Measurements from ENCODE around the gene NPC2. TPM values are rescaled to one million over a fixed set of nuclear protein-coding genes. Genes with fewer than 3 reads are reported as not detected.

Gene NPC2
- 939 TPM for polyA plus RNA-seq (2013, experiment 1 of 2)
- 965 TPM for polyA plus RNA-seq (2013, experiment 2 of 2)

- no peak for DNase-seq
- under 1% methylated on average over 31 of the region's 35 CpGs for WGBS
Observed at GRCh38 chr14:74492776-74493342, at the start of gene NPC2. Gene NPC2 (minus strand): TSS chr14:74493305. CDS start chr14:74493274, 31 bp downstream.

GRCh38 chr14:74542056-74542685, 49.1 kb upstream of the NPC2 start:
- peaks cover 20% of the 10 kb centered on the region for H3K4me1 ChIP-seq (ENCODE audit: control insufficient read depth, insufficient read depth, low read depth, low read length)
- no peak overlapping the region for H3K4ac ChIP-seq (ENCODE audit: low read depth in 1 of 2, low read length in 2 of 2)
- H2BK15ac ChIP-seq (ENCODE audit: low read depth, poor library complexity, severe bottlenecking), result no peak overlapping the region
- 90% methylated on average over 10 of the region's 10 CpGs for WGBS
- no peak overlapping the region for H3K4me2 ChIP-seq (ENCODE audit: low read length, poor library complexity, severe bottlenecking)
- no peak overlapping the region for H3K14ac ChIP-seq (ENCODE audit: low read length in 2 of 2)
- H3K79me1 ChIP-seq (replicated peaks; ENCODE audit: low read length, poor library complexity, severe bottlenecking), result peaks cover 32% of the 10 kb centered on the region
- no peak overlapping the region for H2AFZ ChIP-seq (ENCODE audit: low read depth, low read length)
- no peak overlapping the region for H2BK5ac ChIP-seq (ENCODE audit: low read depth, low read length, poor library complexity, severe bottlenecking)
- H3K9me3 ChIP-seq (ENCODE audit: control insufficient read depth, low read length), result no peaks in the 10 kb centered on the region
- no peak overlapping the region for H2BK120ac ChIP-seq (ENCODE audit: low read depth, low read length)
- H2AK5ac ChIP-seq (ENCODE audit: low read length, severe bottlenecking), result peak overlapping the region; percentile 9
- no peaks in the 10 kb centered on the region for H3K27me3 ChIP-seq (ENCODE audit: control insufficient read depth in 1 of 2, insufficient read depth in 1 of 2, low read length in 2 of 2)
- H3K18ac ChIP-seq (ENCODE audit: low read depth in 1 of 2, low read length in 2 of 2), result no peak overlapping the region
- DNase-seq, result no peak
- no peak overlapping the region for H3K4me3 ChIP-seq (ENCODE audit: insufficient read depth in 1 of 2, low read depth in 1 of 2, low read length in 2 of 2)
- peaks cover 56 to 85% of the 10 kb centered on the region in 2 experiments for H3K36me3 ChIP-seq (ENCODE audit: control insufficient read depth in 1 of 2, insufficient read depth in 2 of 2, low read depth in 1 of 2, low read length in 2 of 2)
- peak overlapping the region; percentile 23 for H4K8ac ChIP-seq (ENCODE audit: low read length)
- H4K91ac ChIP-seq (ENCODE audit: low read length), result no peak overlapping the region
- no peak overlapping the region for H2BK12ac ChIP-seq (ENCODE audit: low read length in 2 of 2)
- H3K23ac ChIP-seq (ENCODE audit: low read length in 2 of 2), result no peak overlapping the region
- H3K27ac ChIP-seq (ENCODE audit: low read length, poor library complexity, severe bottlenecking), result no peak overlapping the region
- H3K9ac ChIP-seq (ENCODE audit: low read length), result no peak overlapping the region

More at GRCh38 chr14:74492776-74493342, at the start of gene NPC2:
- Histone ChIP-seq H4K91ac (ENCODE audit: low read length) (peak within 1 kb of the TSS; percentile 98), H3K18ac (ENCODE audit: low read depth in 1 of 2, low read length in 2 of 2) (peak within 1 kb of the TSS; percentile 92 to 97), H3K14ac (ENCODE audit: low read length in 2 of 2) (peak within 1 kb of the TSS; percentile 95 to 98), H3K4me3 (ENCODE audit: insufficient read depth in 1 of 2, low read depth in 1 of 2, low read length in 2 of 2) (peak within 1 kb of the TSS; percentile 96 to 97), H3K9ac (ENCODE audit: low read length) (peak within 1 kb of the TSS; percentile 94), H3K27ac (ENCODE audit: low read length, poor library complexity, severe bottlenecking) (peak within 1 kb of the TSS; percentile 81), H3K79me1 (replicated peaks; ENCODE audit: low read length, poor library complexity, severe bottlenecking) (peaks cover 27% of the 10 kb centered on the region), H3K23ac (ENCODE audit: low read length in 2 of 2) (peak within 1 kb of the TSS in 1 of 2 experiments; percentile 97), H3K4ac (ENCODE audit: low read depth in 1 of 2, low read length in 2 of 2) (peak within 1 kb of the TSS; percentile 87 to 95), H3K4me1 (ENCODE audit: control insufficient read depth, insufficient read depth, low read depth, low read length) (peaks cover 11% of the 10 kb centered on the region), H2BK120ac (ENCODE audit: low read depth, low read length) (peak within 1 kb of the TSS; percentile 92), H2AFZ (ENCODE audit: low read depth, low read length) (peak within 1 kb of the TSS; percentile 84), H2BK5ac (ENCODE audit: low read depth, low read length, poor library complexity, severe bottlenecking) (peak within 1 kb of the TSS; percentile 91), H3K36me3 (ENCODE audit: control insufficient read depth in 1 of 2, insufficient read depth in 2 of 2, low read depth in 1 of 2, low read length in 2 of 2) (peaks cover 0 to 20% of the 10 kb centered on the region in 2 experiments), H2BK15ac (ENCODE audit: low read depth, poor library complexity, severe bottlenecking) (peak within 1 kb of the TSS; percentile 77), H2AK5ac (ENCODE audit: low read length, severe bottlenecking) (no peak within 1 kb of the TSS), H3K9me3 (ENCODE audit: control insufficient read depth, low read length) (no peaks in the 10 kb centered on the region), H2BK12ac (ENCODE audit: low read length in 2 of 2) (peak within 1 kb of the TSS; percentile 66 to 86), H3K27me3 (ENCODE audit: control insufficient read depth in 1 of 2, insufficient read depth in 1 of 2, low read length in 2 of 2) (no peaks in the 10 kb centered on the region), H3K4me2 (ENCODE audit: low read length, poor library complexity, severe bottlenecking) (peak within 1 kb of the TSS; percentile 92), H4K8ac (ENCODE audit: low read length) (peak within 1 kb of the TSS; percentile 97)

- peaks cover 50 to 84% of the 10 kb centered on the region in 2 experiments for H3K36me3 ChIP-seq (ENCODE audit: control insufficient read depth in 1 of 2, insufficient read depth in 2 of 2, low read depth in 1 of 2, low read length in 2 of 2)
- no peak overlapping the region for H2BK5ac ChIP-seq (ENCODE audit: low read depth, low read length, poor library complexity, severe bottlenecking)
- no peak overlapping the region for H2AK5ac ChIP-seq (ENCODE audit: low read length, severe bottlenecking)
- 96% methylated on average over 2 of the region's 3 CpGs for WGBS
- H3K9me3 ChIP-seq (ENCODE audit: control insufficient read depth, low read length), result no peaks in the 10 kb centered on the region
- no peak overlapping the region for H2BK12ac ChIP-seq (ENCODE audit: low read length in 2 of 2)
- H4K91ac ChIP-seq (ENCODE audit: low read length), result no peak overlapping the region
- H3K14ac ChIP-seq (ENCODE audit: low read length in 2 of 2), result no peak overlapping the region
- no peak overlapping the region for H4K8ac ChIP-seq (ENCODE audit: low read length)
- H3K4me2 ChIP-seq (ENCODE audit: low read length, poor library complexity, severe bottlenecking), result no peak overlapping the region
- H2BK120ac ChIP-seq (ENCODE audit: low read depth, low read length), result no peak overlapping the region
- H2BK15ac ChIP-seq (ENCODE audit: low read depth, poor library complexity, severe bottlenecking), result no peak overlapping the region
- no peak overlapping the region for H3K18ac ChIP-seq (ENCODE audit: low read depth in 1 of 2, low read length in 2 of 2)
- H3K9ac ChIP-seq (ENCODE audit: low read length), result no peak overlapping the region
- peaks cover 11% of the 10 kb centered on the region for H3K4me1 ChIP-seq (ENCODE audit: control insufficient read depth, insufficient read depth, low read depth, low read length)
- H2AFZ ChIP-seq (ENCODE audit: low read depth, low read length), result no peak overlapping the region
- H3K27ac ChIP-seq (ENCODE audit: low read length, poor library complexity, severe bottlenecking), result no peak overlapping the region
- no peak for DNase-seq
- no peaks in the 10 kb centered on the region for H3K27me3 ChIP-seq (ENCODE audit: control insufficient read depth in 1 of 2, insufficient read depth in 1 of 2, low read length in 2 of 2)
- H3K4ac ChIP-seq (ENCODE audit: low read depth in 1 of 2, low read length in 2 of 2), result no peak overlapping the region
- H3K4me3 ChIP-seq (ENCODE audit: insufficient read depth in 1 of 2, low read depth in 1 of 2, low read length in 2 of 2), result no peak overlapping the region
- H3K23ac ChIP-seq (ENCODE audit: low read length in 2 of 2), result no peak overlapping the region
- peaks cover 27% of the 10 kb centered on the region for H3K79me1 ChIP-seq (replicated peaks; ENCODE audit: low read length, poor library complexity, severe bottlenecking)
Observed at GRCh38 chr14:74541225-74541624, 48.1 kb upstream of the NPC2 start.

GRCh38 chr14:74539503-74539902, 46.4 kb upstream of the NPC2 start:
- Histone ChIP-seq H2BK12ac (ENCODE audit: low read length in 2 of 2) (no peak overlapping the region), H3K14ac (ENCODE audit: low read length in 2 of 2) (no peak overlapping the region)

More at GRCh38 chr14:74539503-74539902, 46.4 kb upstream of the NPC2 start:
- no peak overlapping the region for H3K27ac ChIP-seq (ENCODE audit: low read length, poor library complexity, severe bottlenecking)
- no peak overlapping the region for H4K91ac ChIP-seq (ENCODE audit: low read length)
- 81% methylated on average over 4 of the region's 4 CpGs for WGBS
- no peak overlapping the region for H3K9ac ChIP-seq (ENCODE audit: low read length)
- H3K79me1 ChIP-seq (replicated peaks; ENCODE audit: low read length, poor library complexity, severe bottlenecking), result peaks cover 21% of the 10 kb centered on the region
- no peak overlapping the region for H3K4me2 ChIP-seq (ENCODE audit: low read length, poor library complexity, severe bottlenecking)
- no peak overlapping the region for H2BK5ac ChIP-seq (ENCODE audit: low read depth, low read length, poor library complexity, severe bottlenecking)
- no peak overlapping the region for H3K23ac ChIP-seq (ENCODE audit: low read length in 2 of 2)
- H2BK120ac ChIP-seq (ENCODE audit: low read depth, low read length), result no peak overlapping the region
- no peak overlapping the region for H3K4ac ChIP-seq (ENCODE audit: low read depth in 1 of 2, low read length in 2 of 2)
- H2AK5ac ChIP-seq (ENCODE audit: low read length, severe bottlenecking), result no peak overlapping the region
- no peak overlapping the region for H2BK15ac ChIP-seq (ENCODE audit: low read depth, poor library complexity, severe bottlenecking)
- H2AFZ ChIP-seq (ENCODE audit: low read depth, low read length), result no peak overlapping the region
- H4K8ac ChIP-seq (ENCODE audit: low read length), result no peak overlapping the region
- no peak overlapping the region for H3K18ac ChIP-seq (ENCODE audit: low read depth in 1 of 2, low read length in 2 of 2)
- peaks cover 2% of the 10 kb centered on the region for H3K4me1 ChIP-seq (ENCODE audit: control insufficient read depth, insufficient read depth, low read depth, low read length)
- no peak overlapping the region for H3K4me3 ChIP-seq (ENCODE audit: insufficient read depth in 1 of 2, low read depth in 1 of 2, low read length in 2 of 2)
- peaks cover 57 to 84% of the 10 kb centered on the region in 2 experiments for H3K36me3 ChIP-seq (ENCODE audit: control insufficient read depth in 1 of 2, insufficient read depth in 2 of 2, low read depth in 1 of 2, low read length in 2 of 2)
- DNase-seq, result no peak
- H3K9me3 ChIP-seq (ENCODE audit: control insufficient read depth, low read length), result no peaks in the 10 kb centered on the region
- no peaks in the 10 kb centered on the region for H3K27me3 ChIP-seq (ENCODE audit: control insufficient read depth in 1 of 2, insufficient read depth in 1 of 2, low read length in 2 of 2)

Data from mesenchymal stem cell (in vitro differentiated cells and primary cell).